Heart left ventricle (tissue), 13 donors: ENCODE data around the gene HDAC10.

Experiments used
- POLR2A ChIP-seq, 2 donors: fragments of 450-650 bp; IDR thresholded peaks; one replicate each; pipeline ENCODE4 v1.6.1; 2017; ENCODE audit warnings: antibody characterized with exemption in 2 of 2, mild to moderate bottlenecking in 2 of 2, moderate library complexity in 2 of 2
- TF ChIP-seq, protein P1 (sequence below), 12 donors: fragments of 200-600 bp; sonication (generic) in 4 of 12; IDR thresholded peaks; one replicate each; pipeline versions ENCODE4 v1.5.0 to v1.8.0; 2018 to 2022; ENCODE audit warnings: antibody characterized with exemption in 12 of 12, mild to moderate bottlenecking in 5 of 12
- donor health status: ischemic (EF 13 %, LVEDD 7.1; RV severe dilation, severe dysfunction).
- donor health status: DM: no; HTN: yes; CAD: no.
- donor health status: DM: no; HTN: no; CAD: no.
- donor health status: ischemic (EF 25% LVEDD 6.9; RV normal size, moderate dysfunction).
- donor health status: ischemic (EF 25% LVEDD 5.7; RV mildly dilated, moderate dysfunction).
- donor health status: ischemic (EF 35%, LVEDD 5.7; RV mildly dilated, moderate dysfunction).
- donor health status: nonischemic (EF 11% LVEDD 7.7; RV severe dilation, severe dysfunction).
- donor health status: DM: yes; HTN: yes; CAD: no.
- donor health status: PGD.
- donor health status: ischemic (EF 29% LVEDD 5.4; RV normal size, mild dysfunction).
- donor health status: nonischemic (EF 23%, LVEDD 6.1; RV moderate dilation, normal function).

DNA sequence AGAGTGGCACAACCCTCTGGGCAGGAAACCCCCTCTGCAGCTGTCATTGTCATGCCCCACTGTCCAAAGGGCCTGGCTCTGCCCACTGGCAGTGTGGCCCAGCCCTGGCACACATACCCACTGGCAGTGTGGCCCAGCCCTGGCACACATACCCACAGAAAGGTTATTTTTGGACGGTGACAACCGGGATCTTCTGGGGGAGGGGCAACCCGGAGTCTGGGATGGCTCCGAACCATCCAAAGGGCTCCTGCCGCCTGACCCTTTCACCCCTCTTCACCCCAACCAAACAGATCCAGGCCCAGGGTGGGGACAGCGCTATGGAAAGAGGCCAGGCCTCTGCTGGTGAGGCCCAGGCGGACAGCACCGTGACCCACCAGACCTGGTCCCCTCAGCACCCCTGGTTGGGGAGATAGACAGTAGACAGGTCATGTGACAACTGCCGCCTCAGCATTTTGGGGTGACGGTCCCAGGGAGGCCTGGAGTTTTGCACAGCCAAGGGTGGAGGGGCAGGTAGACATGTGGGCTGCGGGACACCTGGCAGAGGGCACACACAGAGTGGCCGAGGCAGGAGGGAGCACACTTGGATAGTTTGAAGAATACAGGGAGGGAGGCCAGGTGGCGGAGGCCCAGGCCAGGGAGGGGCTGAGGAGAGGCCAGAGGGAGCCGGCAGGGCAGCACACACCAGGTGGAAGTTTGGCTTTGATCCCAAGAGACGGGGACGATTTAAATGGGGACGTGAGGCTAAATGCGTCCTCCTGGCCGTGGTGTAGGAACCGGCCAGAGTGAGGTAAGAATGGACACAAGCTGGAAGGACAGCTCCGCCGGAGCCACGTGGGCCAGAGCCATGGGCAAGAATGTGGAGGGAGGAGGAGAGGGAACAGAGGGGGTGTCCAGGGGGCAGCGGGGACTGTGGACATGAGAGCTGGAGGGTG lies 7.6 kb upstream of the HDAC10 start:
- TF ChIP-seq, protein P1, sequence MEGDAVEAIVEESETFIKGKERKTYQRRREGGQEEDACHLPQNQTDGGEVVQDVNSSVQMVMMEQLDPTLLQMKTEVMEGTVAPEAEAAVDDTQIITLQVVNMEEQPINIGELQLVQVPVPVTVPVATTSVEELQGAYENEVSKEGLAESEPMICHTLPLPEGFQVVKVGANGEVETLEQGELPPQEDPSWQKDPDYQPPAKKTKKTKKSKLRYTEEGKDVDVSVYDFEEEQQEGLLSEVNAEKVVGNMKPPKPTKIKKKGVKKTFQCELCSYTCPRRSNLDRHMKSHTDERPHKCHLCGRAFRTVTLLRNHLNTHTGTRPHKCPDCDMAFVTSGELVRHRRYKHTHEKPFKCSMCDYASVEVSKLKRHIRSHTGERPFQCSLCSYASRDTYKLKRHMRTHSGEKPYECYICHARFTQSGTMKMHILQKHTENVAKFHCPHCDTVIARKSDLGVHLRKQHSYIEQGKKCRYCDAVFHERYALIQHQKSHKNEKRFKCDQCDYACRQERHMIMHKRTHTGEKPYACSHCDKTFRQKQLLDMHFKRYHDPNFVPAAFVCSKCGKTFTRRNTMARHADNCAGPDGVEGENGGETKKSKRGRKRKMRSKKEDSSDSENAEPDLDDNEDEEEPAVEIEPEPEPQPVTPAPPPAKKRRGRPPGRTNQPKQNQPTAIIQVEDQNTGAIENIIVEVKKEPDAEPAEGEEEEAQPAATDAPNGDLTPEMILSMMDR (IDR thresholded peaks at IDR 0.05) = no peak
- no peak for TF ChIP-seq POLR2A (IDR thresholded peaks at IDR 0.05)
